HepG2 (cell line): ENCODE data around the gene IFITM10. TPM values are rescaled to one million over a fixed set of nuclear protein-coding genes. Genes with fewer than 3 reads are reported as not detected.
A peak's percentile ranks its signal among the peaks of the same experiment; 100 is the strongest.

ENCODE experiments used
- ATAC-seq: fragments of 200-7000 bp; cut with Tn5 transposase; 3 replicates; pipeline ENCODE4 v1.9.1; 2020; ENCODE audit warnings: mild to moderate bottlenecking, moderate library complexity
- BruUV-seq: library from RNA; stranded (reverse); fragments of 400-500 nt; replicated peaks from 2 replicates; lab custom pipeline; 2021; lab: Mats Ljungman, UMichigan
- CTCF ChIA-PET: fragments of 300-600 bp; formaldehyde crosslinking; extraction: SDS; loops from one replicate; lab custom pipeline; 2021; ENCODE audit warnings: low total read pairs, inconsistent platforms, low intra/inter-chr PET ratio; lab: Yijun Ruan, JAX
- POLR2A ChIA-PET: fragments of 350-600 bp; sonication (Branson Sonifier 250); formaldehyde crosslinking; loops from one replicate; lab custom pipeline; 2020; ENCODE audit warnings: antibody characterized with exemption, inconsistent platforms; lab: Yijun Ruan, JAX
- DNase-seq: peaks from one replicate; pipeline ENCODE4 v3.0.0-alpha.2; 2015; ENCODE audit warnings: low spot score
- FAIRE-seq: peaks from 3 replicates; lab custom pipeline; 2011; peaks lifted over from hg19 to GRCh38; lab: Jason Lieb, UNC
- H2AFZ ChIP-seq: one replicate; pipeline ENCODE4 v1.6.1; 2011; ENCODE audit warnings: low read length, inconsistent platforms
- H3K27ac ChIP-seq: fragments of 300-600 bp; 3 replicates; pipeline ENCODE4 v1.8.0; 2011; ENCODE audit warnings: mixed run types, mild to moderate bottlenecking, mixed read lengths, low read length, inconsistent platforms; ENCODE audit not compliant: insufficient read depth; ENCODE audit errors: extremely low read length
- H3K27me3 ChIP-seq, 2 experiments: fragments of 200-600 bp in 1 of 2; 2 replicates in 1 of 2; 3 replicates in 1 of 2; pipeline versions ENCODE4 v1.6.0 to v1.8.0; 2011; ENCODE audit warnings: low read length in 2 of 2, mild to moderate bottlenecking in 2 of 2, moderate library complexity in 2 of 2, inconsistent platforms in 1 of 2; ENCODE audit not compliant: insufficient read depth in 2 of 2, control insufficient read depth in 1 of 2
- H3K36me3 ChIP-seq, 2 experiments: fragments of 200-600 bp in 1 of 2; replicated peaks in 1 of 2; 2 replicates in 1 of 2; 3 replicates in 1 of 2; pipeline versions ENCODE4 v1.5.1 to v1.8.0; 2011; ENCODE audit warnings: low read length in 2 of 2, inconsistent platforms in 1 of 2; ENCODE audit not compliant: insufficient read depth in 2 of 2, control insufficient read depth in 1 of 2
- H3K4me1 ChIP-seq: 2 replicates; pipeline ENCODE4 v1.5.1; 2012; ENCODE audit warnings: low read length, inconsistent platforms; ENCODE audit not compliant: insufficient read depth
- H3K4me2 ChIP-seq: 2 replicates; pipeline ENCODE4 v1.6.0; 2011; ENCODE audit warnings: low read depth, low read length, inconsistent platforms
- H3K4me3 ChIP-seq, 3 experiments: fragments of 200-600 bp in 1 of 3; sonication (generic), shearing (Covaris generic) in 1 of 3; replicated peaks in 1 of 3; 2 replicates each; pipeline ENCODE4 v1.5.1; 2011 to 2016; ENCODE audit warnings: low read length in 3 of 3, inconsistent platforms in 2 of 3, low read depth in 2 of 3, mild to moderate bottlenecking in 2 of 3, control low read depth in 1 of 3, mixed read lengths in 1 of 3; ENCODE audit not compliant: insufficient read depth in 1 of 3
- H3K79me2 ChIP-seq: one replicate; pipeline ENCODE4 v1.6.1; 2011; ENCODE audit warnings: low read length, inconsistent platforms; ENCODE audit not compliant: insufficient read depth
- H3K9ac ChIP-seq: 2 replicates; pipeline ENCODE4 v1.6.0; 2011; ENCODE audit warnings: mild to moderate bottlenecking, low read depth, low read length, inconsistent platforms; ENCODE audit not compliant: insufficient read depth
- H3K9me3 ChIP-seq: 2 replicates; pipeline ENCODE4 v1.5.1; 2012; ENCODE audit warnings: mild to moderate bottlenecking, low read length
- H4K20me1 ChIP-seq: 2 replicates; pipeline ENCODE4 v1.6.0; 2011; ENCODE audit warnings: inconsistent platforms, mild to moderate bottlenecking, low read length, moderate library complexity; ENCODE audit not compliant: insufficient read depth
- HNRNPL ChIP-seq: fragments of 200-400 bp; formaldehyde crosslinking; IDR thresholded peaks from 2 replicates; pipeline ENCODE4 v1.6.1; 2017; ENCODE audit warnings: mild to moderate bottlenecking, low read depth, low read length
- NONO ChIP-seq, 2 experiments: fragments of 450-650 bp in 1 of 2; sonication (generic) in 1 of 2; formaldehyde crosslinking in 1 of 2; IDR thresholded peaks in 1 of 2; conservative IDR thresholded peaks in 1 of 2; 2 replicates each; pipeline versions ENCODE4 v1.6.1 to v1.8.0; 2017 to 2022; ENCODE audit warnings: mild to moderate bottlenecking in 1 of 2, missing genetic modification reagents in 1 of 2, moderate library complexity in 1 of 2
- PAF1 ChIP-seq: IDR thresholded peaks from 2 replicates; pipeline ENCODE4 v1.6.1; 2016; ENCODE audit warnings: missing genetic modification reagents, missing compliant biosample characterization
- PRMT3 ChIP-seq: sonication (generic); formaldehyde crosslinking; IDR thresholded peaks from 2 replicates; pipeline ENCODE4 v1.8.1; 2022; ENCODE audit warnings: low read depth, mild to moderate bottlenecking, moderate library complexity, missing genetic modification reagents, borderline replicate concordance
- SNAPC4 ChIP-seq: sonication (generic); formaldehyde crosslinking; IDR thresholded peaks from 2 replicates; pipeline ENCODE4 v1.4.0; 2020; ENCODE audit warnings: mild to moderate bottlenecking, missing genetic modification reagents
- ZNF572 ChIP-seq: sonication (generic); formaldehyde crosslinking; IDR thresholded peaks from 2 replicates; pipeline ENCODE4 v1.5.1; 2020; ENCODE audit warnings: mild to moderate bottlenecking, missing genetic modification reagents
- ZNF770 ChIP-seq: sonication (generic); formaldehyde crosslinking; IDR thresholded peaks from 2 replicates; pipeline ENCODE4 v1.5.0; 2020; ENCODE audit warnings: mild to moderate bottlenecking, missing genetic modification reagents
- WGBS: methylation state at CpG from one replicate; pipeline ENCODE4 v1.1.6; 2017; ENCODE audit warnings: low lambda C conversion rate; 5-methylcytosine and 5-hydroxymethylcytosine counted together
- in situ Hi-C: cut with HindIII; loops from 2 replicates; pipeline ENCODE4 v1.10.0; 2017; ENCODE audit warnings: low pct_unique_long_range_greater_than_20kb; ENCODE audit not compliant: extremely low pct_ligation_motif_present
- intact Hi-C: fragments of 100-400 bp; cut with micrococcal nuclease; formaldehyde crosslinking; loops from one replicate; pipeline ENCODE4 v1.10.0; 2022; ENCODE audit not compliant: unreplicated experiment
- polyA plus RNA-seq, 8 experiments: library from polyadenylated mRNA; depleted of rRNA in 3 of 8; stranded (reverse) in 7 of 8; unstranded in 1 of 8; fragments of >200 nt; fragmentation: Illumina TruSeq in 4 of 8; extraction: Trizol in 4 of 8; gene quantifications; 2 replicates each; pipeline versions ENCODE4 v1.2.1 to v1.2.3, GENCODE V29; 2011 to 2016; ENCODE audit warnings: low read depth in 4 of 8, missing spikeins in 1 of 8, mixed read lengths in 1 of 8; ENCODE audit not compliant: insufficient read depth in 1 of 8
- total RNA-seq, 5 experiments: library from RNA; depleted of rRNA; stranded (reverse); fragments of >200 nt; fragmentation: Illumina TruSeq; extraction: Trizol; gene quantifications; 2 replicates each; pipeline ENCODE4 v1.2.3, GENCODE V29; 2016; ENCODE audit warnings: low read depth in 1 of 5
- TF ChIP-seq, protein P1 (sequence below): sonication (generic); formaldehyde crosslinking; IDR thresholded peaks from 2 replicates; pipeline ENCODE4 v1.9.0; 2021; ENCODE audit warnings: mild to moderate bottlenecking, missing genetic modification reagents

IFITM10 gene
- total and polyA plus RNA-seq, 2 of the 13 experiments (the other 11 are each of a cell fraction or from before 2014, with no cell fraction given): 0.09 to 0.13 TPM

DNA sequence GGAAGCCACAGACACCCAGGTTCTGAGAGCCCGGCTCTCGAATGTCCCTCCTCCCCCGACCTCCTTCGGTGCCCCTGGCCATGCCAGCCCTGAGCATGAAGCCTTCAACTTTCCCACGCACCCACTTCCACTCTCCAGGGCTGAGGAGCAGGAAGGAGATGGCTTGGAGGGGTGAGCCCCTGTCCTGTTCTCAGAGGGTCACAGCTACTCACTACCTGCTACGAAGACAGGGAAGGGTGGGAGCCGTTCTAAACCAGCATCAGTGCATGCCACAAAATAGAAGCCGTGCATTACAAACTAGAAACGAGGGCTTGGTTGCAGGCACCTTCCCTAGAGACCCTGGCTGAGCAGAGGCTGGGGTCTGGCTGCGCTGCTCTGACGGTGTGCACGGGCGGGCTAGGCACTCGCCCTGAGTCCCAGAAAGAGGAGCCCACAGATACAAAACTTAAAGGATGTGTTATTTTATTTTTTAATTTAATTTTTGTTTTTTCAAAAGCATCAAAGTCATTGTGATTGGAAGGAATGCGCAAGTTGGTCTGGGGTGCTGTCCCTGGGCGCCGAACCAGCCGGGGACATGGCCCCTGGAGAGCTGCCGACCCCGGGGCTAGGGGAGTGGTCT lies 57.6 kb downstream of the IFITM10 start:
- in situ Hi-C loops: loop anchor here (5.0 kb wide), 1 partner anchor 36 kb away; no protein-coding TSS in a partner anchor
- Histone ChIP-seq H3K9ac (peak overlapping the region; percentile 73), H3K36me3 (no peaks in the 10 kb centered on the region), H3K9me3 (no peaks in the 10 kb centered on the region), H3K4me3 (no peak overlapping the region), H4K20me1 (no peaks in the 10 kb centered on the region), H3K4me2 (peak overlapping the region; percentile 65; the same call in 1 of the 2 replicates), H3K79me2 (peaks cover 2% of the 10 kb centered on the region), H3K4me1 (peaks cover 83% of the 10 kb centered on the region), H3K27me3 (peaks cover 0 to 3% of the 10 kb centered on the region in 2 experiments; a peak in 3 of 5 replicates), H3K27ac (peak overlapping the region; percentile 100), H2AFZ (no peak overlapping the region)
- ATAC-seq (no peak), DNase-seq (no peak), FAIRE-seq (no peak)
- WGBS: 68% methylated on average over 20 of the region's 20 CpGs
- BruUV-seq: no TSS peak
- POLR2A ChIA-PET: interaction anchor here (1.0 to 5.5 kb wide), 14 partner anchors 10 to 708 kb away, joined by 3 to 141 read pairs (median 14); partner anchors contain the start of gene TSSC4
- intact Hi-C loops: loop anchor here (1.0 kb wide), 1 partner anchor 41 kb away; no protein-coding TSS in a partner anchor
- CTCF ChIA-PET: interaction anchor here (0.8 to 4.5 kb wide), 9 partner anchors 18 to 464 kb away, joined by 3 to 44 read pairs (median 9); partner anchors contain the start of gene SYT8
- TF ChIP-seq SNAPC4 (no peak), PRMT3 (CRISPR knock-in tag) (no peak), ZNF770 (CRISPR knock-in tag) (no peak), HNRNPL (0 out of 2 replicates have a peak, but pooled peaks have one; percentile 31), ZNF572 (CRISPR knock-in tag) (peak; percentile 54; the same call in 1 of the 2 replicates), NONO (IDR thresholded peaks at IDR 0.05) (no peak), NONO (CRISPR knock-in tag; conservative IDR thresholded peaks at IDR 0.05) (0 out of 2 replicates have a peak, but pooled peaks have one; percentile 5), PAF1 (CRISPR knock-in tag) (no peak; the same call in 1 of the 2 replicates)
- TF ChIP-seq, protein P1, sequence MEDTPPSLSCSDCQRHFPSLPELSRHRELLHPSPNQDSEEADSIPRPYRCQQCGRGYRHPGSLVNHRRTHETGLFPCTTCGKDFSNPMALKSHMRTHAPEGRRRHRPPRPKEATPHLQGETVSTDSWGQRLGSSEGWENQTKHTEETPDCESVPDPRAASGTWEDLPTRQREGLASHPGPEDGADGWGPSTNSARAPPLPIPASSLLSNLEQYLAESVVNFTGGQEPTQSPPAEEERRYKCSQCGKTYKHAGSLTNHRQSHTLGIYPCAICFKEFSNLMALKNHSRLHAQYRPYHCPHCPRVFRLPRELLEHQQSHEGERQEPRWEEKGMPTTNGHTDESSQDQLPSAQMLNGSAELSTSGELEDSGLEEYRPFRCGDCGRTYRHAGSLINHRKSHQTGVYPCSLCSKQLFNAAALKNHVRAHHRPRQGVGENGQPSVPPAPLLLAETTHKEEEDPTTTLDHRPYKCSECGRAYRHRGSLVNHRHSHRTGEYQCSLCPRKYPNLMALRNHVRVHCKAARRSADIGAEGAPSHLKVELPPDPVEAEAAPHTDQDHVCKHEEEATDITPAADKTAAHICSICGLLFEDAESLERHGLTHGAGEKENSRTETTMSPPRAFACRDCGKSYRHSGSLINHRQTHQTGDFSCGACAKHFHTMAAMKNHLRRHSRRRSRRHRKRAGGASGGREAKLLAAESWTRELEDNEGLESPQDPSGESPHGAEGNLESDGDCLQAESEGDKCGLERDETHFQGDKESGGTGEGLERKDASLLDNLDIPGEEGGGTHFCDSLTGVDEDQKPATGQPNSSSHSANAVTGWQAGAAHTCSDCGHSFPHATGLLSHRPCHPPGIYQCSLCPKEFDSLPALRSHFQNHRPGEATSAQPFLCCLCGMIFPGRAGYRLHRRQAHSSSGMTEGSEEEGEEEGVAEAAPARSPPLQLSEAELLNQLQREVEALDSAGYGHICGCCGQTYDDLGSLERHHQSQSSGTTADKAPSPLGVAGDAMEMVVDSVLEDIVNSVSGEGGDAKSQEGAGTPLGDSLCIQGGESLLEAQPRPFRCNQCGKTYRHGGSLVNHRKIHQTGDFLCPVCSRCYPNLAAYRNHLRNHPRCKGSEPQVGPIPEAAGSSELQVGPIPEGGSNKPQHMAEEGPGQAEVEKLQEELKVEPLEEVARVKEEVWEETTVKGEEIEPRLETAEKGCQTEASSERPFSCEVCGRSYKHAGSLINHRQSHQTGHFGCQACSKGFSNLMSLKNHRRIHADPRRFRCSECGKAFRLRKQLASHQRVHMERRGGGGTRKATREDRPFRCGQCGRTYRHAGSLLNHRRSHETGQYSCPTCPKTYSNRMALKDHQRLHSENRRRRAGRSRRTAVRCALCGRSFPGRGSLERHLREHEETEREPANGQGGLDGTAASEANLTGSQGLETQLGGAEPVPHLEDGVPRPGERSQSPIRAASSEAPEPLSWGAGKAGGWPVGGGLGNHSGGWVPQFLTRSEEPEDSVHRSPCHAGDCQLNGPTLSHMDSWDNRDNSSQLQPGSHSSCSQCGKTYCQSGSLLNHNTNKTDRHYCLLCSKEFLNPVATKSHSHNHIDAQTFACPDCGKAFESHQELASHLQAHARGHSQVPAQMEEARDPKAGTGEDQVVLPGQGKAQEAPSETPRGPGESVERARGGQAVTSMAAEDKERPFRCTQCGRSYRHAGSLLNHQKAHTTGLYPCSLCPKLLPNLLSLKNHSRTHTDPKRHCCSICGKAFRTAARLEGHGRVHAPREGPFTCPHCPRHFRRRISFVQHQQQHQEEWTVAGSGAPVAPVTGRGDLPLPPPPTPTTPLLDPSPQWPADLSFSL (CRISPR knock-in tag): no peak
